ENCODE measurements around the gene PHC2.
"Not testable (repeated sequence)": the region's sequence is repeated elsewhere in the genome, so short reads cannot be mapped to it uniquely, and the experiment has no call there.

Gene PHC2

GRCh38 chr1:33311706-33312412, 119.0 kb downstream of the PHC2 start:
- no peak for DNase-seq (ENCODE audit: low spot score)

- no peak for DNase-seq (ENCODE audit: low spot score)
Measured at GRCh38 chr1:33310702-33311101, 120.2 kb downstream of the PHC2 start.

GRCh38 chr1:33309351-33309750, 121.5 kb downstream of the PHC2 start:
- not testable (repeated sequence) for DNase-seq (ENCODE audit: low spot score)

- DNase-seq (ENCODE audit: low spot score), result no peak
Measured at GRCh38 chr1:33307494-33307864, 123.4 kb downstream of the PHC2 start.

GRCh38 chr1:33306653-33307493, 124.0 kb downstream of the PHC2 start:
- no peak for DNase-seq (ENCODE audit: low spot score)

- DNase-seq (ENCODE audit: low spot score), result no peak
Measured at GRCh38 chr1:33305816-33306652, 124.9 kb downstream of the PHC2 start.

- no peak for DNase-seq (ENCODE audit: low spot score)
Measured at GRCh38 chr1:33305016-33305415, 125.9 kb downstream of the PHC2 start.

GRCh38 chr1:33302325-33302724, 128.6 kb downstream of the PHC2 start:
- no peak for DNase-seq (ENCODE audit: low spot score)

GRCh38 chr1:33301273-33301984, 129.5 kb downstream of the PHC2 start:
- DNase-seq (ENCODE audit: low spot score), result no peak

- no peak for DNase-seq (ENCODE audit: low spot score)
Measured at GRCh38 chr1:33300673-33301072, 130.2 kb downstream of the PHC2 start.

GRCh38 chr1:33299461-33300155, 131.3 kb downstream of the PHC2 start:
- DNase-seq (ENCODE audit: low spot score), result no peak

GRCh38 chr1:33298623-33299277, 132.1 kb downstream of the PHC2 start:
- peak; percentile 89 for DNase-seq (ENCODE audit: low spot score)

GRCh38 chr1:33297911-33298622, 132.8 kb downstream of the PHC2 start:
- no peak for DNase-seq (ENCODE audit: low spot score)

- no peak for DNase-seq (ENCODE audit: low spot score)
Measured at GRCh38 chr1:33296824-33297223, 134.1 kb downstream of the PHC2 start.

GRCh38 chr1:33296082-33296458, 134.8 kb downstream of the PHC2 start:
- DNase-seq (ENCODE audit: low spot score), result no peak

GRCh38 chr1:33295450-33296081, 135.3 kb downstream of the PHC2 start:
- peak; percentile 91 for DNase-seq (ENCODE audit: low spot score)

GRCh38 chr1:33295023-33295422, 135.9 kb downstream of the PHC2 start:
- DNase-seq (ENCODE audit: low spot score), result no peak

- DNase-seq (ENCODE audit: low spot score), result no peak
Measured at GRCh38 chr1:33294071-33295010, 136.6 kb downstream of the PHC2 start.

Data from hepatic stellate cell (primary cell).